GM18858 (cell line): ENCODE measurements around the gene MICAL1.

ENCODE experiments used
- ATAC-seq: cut with Tn5 transposase; IDR thresholded peaks from one replicate; pipeline ENCODE4 v1.9.1; 2021; ENCODE audit not compliant: unreplicated experiment

The MICAL1 gene

DNA sequence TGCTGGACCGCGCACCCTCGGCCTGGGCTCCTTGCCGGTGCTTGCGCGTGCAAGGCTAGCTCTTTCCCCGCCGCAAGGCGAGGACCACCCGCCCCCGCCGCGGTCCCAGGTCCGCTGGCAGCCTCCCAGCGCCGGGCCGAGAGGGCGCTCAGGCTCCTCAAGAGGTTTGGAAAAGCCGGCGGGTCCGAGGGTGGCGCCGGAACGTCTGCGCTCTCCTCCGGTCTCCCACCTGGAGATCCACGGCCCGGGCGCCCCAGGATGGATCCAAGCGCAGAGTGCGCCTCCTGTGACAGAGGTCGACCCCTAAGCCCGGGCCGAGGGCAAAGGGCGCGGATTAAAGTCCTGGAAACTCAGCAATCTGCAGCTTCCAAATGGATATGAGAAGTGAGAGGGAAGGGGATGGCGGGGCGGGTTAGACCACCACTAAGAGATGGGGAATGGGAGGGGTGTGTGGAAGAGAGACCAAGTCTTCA is 575 bp upstream of the MICAL1 start:
- peak; percentile 0 for ATAC-seq

DNA sequence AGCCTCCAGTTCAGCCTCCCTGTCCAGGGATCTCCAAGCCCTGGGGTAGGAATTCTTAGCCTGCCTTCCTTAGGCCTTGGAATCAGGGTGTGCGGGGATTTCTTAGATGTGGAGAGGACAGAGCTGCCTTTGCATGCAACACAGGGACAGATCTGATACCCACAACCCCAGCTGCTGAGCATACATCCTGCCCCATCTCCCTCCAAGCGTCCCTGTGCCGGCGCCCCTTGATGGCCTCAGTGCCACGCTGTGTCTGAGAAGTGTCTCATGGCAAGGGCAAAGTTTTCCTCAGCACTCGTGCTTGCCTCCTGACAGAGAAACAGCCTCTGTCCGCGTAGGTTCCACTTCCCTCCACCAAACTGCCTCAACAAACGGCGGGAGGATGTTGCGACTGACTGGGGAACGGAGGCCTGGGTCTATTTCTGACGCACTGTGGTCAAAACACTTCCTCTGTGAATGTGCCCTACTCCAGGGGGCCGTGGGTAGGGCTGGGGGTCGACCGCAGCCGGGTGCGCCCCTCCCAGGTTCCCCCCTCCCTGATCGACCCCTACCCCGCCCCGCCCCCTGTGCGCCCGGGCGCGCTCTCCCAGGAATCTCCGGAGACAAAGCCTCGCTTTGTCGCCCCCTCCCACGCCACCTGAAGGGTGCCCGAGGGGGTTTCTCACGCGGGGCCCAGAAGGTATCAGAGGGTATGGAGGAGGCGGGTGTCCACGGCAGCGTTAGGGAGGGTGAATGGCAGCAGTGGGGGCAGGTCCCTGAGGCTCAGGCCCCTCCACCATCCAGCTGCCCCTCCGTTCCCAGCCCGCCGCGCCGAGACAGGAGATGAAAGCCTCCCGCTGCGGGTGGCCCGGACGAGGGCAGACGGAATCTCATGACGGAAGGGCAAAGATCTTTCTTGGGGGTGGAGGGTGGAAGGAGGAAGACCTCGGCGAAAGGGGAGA is 806 bp downstream of the MICAL1 start:
- no peak for ATAC-seq

DNA sequence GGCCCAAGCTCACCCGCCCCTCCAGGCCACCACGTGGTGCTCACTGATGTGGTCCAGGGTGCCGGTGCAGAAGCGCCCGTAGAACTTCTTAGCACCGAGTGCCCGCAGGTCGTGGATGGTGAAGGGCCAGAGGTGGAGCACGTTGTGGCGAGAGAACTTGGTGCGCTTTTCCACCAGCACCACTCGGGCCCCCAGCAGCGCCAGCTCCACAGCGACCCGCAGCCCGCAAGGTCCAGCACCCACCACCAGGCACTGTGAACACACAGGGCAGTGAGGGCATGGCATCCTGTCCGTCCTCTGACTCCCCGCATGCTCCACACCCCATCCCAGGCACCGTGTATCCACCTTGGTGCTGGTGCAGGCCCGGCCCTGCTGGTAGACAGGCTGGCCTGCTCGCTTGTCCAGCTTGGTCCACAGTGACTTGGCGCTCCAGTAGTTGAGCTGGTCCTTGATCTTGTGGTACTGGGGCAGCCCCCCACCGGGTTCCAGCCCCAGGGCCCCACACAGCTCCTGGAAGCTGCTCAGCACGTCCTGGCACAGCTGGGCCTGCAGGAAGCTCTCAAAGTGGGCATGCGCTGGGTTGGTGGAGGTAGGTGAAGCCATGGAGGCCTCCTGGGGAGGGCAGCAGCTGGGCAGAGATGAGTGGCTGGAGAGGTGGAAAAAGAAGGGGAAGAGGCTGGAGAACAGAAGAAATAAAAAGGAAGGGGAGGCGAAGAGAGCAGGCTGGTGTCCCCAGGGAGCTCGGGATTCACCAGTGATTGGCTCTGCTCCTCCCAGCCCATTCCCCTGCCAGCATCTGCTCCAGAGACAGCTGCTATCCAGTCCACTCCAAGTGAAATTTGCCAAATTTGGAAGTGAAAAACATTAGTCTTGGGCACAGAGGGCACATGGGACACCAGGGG is 1.7 kb downstream of the MICAL1 start:
- no peak for ATAC-seq

DNA sequence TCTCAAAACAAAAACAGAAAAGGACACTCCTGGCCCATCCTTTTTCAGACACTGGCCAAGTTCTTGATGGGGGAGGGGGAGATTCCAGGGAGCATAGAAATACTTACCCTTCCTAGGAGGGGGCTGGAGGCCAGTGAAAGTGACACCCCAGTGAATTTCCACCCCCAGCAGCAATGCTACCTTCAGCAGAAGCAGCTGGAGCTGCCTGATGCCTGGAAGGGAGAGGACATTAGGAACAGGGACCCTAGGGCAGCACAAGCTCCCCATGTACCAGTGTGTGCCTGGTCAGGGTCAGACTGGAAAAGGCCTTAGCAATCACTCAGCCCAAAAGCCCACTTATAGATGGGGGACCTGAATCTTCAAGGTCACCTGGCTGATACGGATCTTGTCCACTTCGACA is 2.4 kb downstream of the MICAL1 start:
- no peak for ATAC-seq

DNA sequence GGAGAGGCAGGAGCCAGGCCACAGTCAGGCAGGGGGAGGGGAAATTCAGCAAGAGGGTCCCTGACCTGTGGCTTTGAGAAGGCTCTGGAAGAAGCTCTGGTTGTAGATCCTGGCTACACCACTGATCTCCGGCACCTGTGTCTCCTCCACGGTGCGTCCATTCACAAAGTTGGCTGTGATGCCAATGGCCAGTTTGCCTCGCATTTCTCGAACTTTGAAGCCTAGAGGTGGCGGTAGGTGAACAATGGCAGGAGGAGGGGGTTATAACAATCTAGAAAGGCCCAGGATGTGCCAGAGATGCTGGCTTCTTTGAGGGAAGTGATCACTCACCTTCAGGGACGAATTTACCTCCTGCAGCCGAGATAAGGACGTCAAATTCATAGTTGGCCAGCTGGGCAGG is 3.4 kb downstream of the MICAL1 start:
- ATAC-seq, result no peak

DNA sequence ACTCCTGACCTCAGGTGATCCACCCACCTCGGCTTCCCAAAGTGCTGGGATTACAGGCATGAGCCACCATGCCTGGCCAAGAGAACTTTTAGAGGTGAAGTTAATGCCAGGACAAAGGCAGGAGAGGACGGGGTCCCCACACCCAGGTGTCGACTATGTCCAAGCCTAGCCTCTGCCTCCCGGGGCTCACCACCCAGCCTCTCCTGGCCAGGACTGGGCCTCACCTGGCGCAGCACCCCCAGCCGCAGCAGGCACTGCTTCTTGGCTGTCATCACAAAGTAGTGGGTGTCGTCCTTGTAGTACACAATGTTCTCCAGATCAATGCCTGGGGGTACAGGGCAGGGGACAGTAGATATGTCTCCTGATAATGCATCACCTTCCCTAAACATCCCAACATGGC is 4.2 kb downstream of the MICAL1 start:
- no peak for ATAC-seq

DNA sequence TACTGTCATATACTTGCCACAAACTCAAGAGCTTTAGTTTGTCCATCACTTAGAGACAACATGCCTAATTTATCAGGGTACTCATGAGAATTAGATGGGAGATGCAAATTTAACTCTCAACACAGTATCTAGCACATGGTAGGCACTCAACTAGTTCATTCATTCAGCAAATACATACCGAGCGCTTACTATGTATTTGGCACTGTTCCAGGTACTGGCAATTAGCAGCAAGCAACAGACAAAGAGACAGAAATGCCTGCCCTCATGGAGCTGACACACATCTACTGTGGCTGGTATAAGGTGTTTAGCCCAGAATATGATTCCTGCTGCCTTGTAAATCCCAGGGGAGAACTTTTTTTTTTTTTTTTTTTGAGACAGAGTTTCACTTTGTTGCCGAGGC is 4.8 kb downstream of the MICAL1 start:
- no peak for ATAC-seq

DNA sequence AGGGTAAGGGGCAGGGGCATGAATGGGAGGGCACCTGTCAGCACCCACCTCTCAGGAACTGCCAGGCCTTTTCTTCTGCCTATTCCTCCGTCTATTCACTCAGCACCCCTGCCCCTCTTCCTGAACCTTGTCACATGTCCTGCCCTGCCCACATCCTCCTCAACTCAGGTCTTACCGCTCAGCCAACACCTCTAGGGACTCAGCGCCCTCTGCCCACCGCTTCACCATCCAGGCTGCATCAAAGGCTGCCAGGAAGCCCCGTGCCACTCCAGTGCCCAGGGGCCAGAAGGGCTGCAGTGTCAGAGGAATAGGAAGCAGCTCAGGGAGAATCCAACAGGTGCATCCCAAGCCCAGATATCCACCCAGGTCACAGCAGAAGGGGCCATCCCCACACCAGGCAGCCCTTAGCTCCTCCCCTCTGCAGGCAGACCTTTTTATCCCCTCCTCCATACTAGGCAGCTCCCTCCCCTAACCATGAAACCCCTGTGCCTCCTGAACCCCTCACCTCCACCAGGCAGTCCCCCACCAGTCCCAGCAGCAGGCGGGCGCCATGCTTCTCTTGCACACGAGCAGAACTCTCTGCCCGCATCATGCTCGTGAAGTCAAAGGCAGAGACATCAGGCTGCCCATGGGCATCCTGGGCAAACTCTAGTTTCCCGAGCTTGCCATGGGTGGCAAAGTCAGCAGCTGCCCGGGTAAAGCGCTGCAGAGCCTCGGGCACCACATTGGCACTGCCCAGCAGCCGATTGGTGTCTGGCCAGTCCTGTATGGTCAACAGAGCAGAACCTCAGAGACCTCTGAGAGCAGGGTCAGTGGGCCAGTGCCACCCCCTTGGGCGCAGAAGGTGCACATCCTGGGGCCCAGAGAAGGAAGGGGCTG is 5.5 kb downstream of the MICAL1 start:
- no peak for ATAC-seq

DNA sequence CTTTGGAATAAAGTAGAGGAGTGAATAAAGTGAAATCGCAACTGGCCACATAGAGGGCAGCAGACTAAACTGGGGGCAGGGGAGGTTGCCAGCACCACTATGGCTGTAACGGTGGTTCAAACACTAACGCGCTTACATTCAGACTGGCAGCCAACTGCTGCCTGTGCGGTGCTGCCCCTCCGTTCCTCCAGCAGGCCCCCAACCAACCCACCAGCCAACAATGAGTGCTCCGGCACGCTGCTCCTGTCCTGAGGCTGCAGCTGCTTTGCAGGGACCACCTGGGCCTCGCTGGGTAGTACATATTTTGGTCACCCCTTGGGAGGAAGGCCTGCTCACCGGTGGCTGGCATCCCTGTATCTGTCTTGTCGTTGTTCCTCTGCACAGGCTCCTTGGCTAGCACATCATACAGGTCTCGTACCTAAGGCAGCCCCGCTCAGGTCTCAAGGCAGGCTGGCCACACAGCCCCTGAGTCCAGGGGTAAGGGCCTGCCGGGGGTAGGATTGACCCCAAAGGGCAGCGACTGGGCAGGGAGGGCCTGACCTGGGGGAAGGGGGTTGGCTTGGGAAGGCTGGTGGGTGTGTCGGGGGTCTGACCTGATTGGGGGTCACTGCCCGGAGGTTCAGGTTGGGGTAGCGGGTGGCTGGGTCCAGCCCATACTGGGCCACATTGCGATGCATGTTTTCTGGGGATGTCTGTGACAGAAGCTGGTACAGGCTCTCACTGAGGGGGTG is 6.3 kb downstream of the MICAL1 start:
- ATAC-seq, result no peak

DNA sequence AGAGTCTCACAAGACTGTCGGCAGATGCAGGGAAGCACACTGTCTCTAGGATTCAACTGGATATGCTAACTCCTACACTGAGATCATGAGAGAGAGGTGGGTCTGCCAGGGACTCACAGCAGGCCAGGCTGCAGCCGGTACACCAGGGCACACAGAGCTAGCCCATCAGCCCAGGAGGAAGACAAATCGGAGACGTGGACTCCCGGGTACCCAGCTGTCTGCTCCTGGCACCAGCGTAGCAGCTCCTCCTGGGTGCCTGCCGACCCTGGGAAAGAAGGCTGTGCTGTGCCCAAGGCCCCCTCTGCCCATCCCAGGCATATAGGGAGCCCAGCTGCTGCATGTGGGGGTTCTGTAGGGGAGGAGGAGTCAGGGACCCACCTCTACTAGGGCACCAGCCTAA is 7.0 kb downstream of the MICAL1 start:
- no peak for ATAC-seq

DNA sequence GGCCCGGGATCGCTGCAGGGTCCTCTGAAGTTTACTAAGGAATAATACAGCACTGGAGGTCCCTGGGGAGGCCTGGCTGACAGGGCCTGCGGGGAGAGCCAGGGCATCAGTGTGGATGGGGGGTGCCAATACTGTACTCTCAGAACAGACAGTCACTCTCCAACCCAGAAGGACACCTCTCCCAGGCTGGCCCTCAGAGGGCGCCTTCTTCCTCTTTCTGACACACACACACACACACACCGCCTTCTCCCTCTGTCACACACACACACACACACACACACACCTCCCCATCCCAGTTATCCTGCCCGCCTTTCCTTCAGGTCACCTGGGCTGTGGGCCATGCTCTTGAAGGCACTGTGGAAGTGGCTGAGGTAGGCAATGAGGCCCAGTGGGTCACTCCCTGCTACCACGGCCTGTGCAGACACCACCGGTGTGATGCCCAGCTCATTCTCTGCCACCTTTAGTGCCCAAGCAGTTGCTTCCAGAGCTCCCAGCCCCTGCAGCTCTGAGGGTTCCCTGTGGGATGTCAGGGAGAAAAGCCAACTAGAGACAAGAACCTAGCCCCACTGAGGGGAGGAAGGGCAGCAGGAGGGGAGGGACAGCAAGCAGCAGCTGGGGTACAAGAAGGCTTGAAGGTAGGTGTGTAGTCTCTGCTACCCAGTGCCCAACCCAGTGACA is 7.6 kb downstream of the MICAL1 start:
- no peak for ATAC-seq

DNA sequence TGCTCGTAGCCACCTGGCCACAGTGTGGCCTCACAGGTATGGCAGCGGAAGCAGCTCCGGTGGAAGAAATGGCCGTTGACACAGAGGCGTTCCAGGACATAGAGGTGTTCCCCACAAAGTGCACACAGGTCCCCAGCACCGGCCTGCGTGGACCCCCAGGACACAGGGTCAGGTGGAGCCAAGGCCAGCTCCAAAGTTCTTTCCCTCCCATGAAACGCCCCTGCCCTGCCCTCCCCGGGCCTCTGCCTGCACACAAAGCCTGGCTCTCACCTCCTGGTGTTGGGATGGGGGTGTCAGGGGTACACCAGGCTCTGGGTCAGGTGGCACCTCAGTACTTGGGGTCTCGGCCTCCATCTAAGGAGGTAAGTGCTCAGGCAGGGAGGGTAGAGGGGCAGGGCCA is 8.5 kb downstream of the MICAL1 start:
- ATAC-seq, result no peak

DNA sequence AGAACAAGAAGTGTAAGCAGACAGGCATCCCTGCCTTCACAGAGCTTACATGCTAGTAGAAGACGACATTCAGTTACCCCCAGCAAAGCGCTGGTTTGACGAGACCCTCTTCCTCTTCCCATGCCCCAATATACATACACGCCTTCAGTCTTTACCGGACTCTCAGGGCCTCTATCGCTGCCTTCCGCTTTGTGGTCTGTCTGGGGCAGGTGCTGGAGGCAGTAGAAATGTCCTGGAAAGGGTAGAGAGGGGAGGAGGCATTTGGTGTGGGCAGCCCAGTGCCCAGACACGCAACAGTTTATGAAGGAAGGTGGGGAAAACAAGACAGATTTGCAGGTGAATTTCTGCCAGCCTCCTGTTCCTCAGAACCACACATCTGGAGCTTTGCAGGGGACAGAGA is 9.0 kb downstream of the MICAL1 start:
- ATAC-seq, result no peak

DNA sequence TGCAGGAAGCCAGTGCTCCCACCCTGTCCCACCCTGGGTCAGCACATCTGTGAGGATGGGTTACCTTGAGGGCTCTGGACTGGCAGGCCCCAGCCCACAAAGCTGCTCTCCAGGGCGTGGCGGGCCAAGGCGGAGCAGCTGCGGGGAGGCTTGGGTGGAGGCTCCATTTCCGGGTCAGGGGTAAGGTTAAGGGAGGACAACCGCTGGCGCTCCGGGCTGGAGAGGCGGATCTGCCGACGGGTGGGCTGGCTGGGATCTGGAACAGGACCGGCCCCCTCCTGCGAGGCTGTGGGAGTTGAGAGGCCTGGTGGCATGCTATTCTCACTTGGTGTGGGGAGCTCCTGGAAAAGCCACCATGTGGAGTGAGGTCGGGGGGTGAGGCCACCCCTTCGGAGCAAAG is 9.5 kb downstream of the MICAL1 start:
- ATAC-seq, result no peak

DNA sequence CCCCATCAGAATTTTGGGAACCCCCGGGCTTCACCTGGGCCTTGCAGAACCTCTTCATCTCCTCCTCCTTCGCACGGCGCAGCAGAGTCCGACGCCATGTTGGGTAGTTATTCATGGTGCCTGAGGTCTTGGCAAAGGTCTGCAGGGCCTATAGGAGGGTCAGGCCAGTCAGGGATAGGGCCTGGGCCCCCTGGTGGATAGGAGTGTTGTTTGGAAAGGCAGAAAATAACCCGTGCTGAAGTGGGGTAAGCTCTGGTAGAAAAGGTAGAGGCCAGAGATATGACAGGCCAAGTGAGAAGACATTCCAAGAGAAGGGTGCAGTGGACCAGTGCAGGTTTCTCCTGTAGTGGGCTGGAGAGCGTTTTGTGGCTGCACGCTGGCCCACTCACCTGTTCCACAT is 10.2 kb downstream of the MICAL1 start:
- no peak for ATAC-seq

DNA sequence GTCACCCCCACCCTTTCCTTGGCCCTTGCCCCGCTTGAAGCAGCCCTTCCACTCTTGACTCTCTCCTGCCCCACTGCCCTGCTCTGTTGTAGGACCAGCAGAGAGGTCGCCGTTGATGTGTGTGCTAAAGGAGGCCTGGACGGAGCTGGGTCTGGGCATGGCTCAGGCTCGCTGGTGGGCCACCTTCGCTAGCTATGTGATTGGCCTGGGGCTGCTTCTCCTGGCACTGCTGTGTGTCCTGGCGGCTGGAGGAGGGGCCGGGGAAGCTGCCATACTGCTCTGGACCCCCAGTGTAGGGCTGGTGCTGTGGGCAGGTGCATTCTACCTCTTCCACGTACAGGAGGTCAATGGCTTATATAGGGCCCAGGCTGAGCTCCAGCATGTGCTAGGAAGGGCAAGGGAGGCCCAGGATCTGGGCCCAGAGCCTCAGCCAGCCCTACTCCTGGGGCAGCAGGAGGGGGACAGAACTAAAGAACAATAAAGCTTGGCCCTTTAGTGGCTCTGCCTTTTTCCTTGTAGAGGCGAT is 12.1 kb downstream of the MICAL1 start:
- no peak for ATAC-seq

DNA sequence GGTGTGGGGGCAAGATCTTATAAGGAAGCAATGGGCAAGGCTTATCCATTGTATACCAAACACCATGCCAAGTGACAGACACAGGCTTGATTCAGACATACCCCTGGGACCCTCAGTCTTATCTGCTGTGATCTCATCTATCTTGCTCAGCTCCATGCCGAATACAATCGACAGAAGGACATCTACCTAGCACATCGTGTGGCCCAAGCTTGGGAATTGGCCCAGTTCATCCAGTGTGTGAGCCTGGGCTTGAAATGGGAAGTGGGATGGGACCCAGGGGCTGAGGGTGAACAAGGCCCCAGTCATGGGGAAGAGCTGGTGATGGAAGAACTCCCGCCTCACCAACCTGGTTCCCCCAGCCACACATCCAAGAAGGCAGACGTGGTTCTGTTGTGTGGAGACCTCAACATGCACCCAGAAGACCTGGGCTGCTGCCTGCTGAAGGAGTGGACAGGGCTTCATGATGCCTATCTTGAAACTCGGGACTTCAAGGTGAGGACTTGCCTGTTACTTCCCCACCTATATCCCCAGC is 13.1 kb downstream of the MICAL1 start:
- ATAC-seq, result no peak

DNA sequence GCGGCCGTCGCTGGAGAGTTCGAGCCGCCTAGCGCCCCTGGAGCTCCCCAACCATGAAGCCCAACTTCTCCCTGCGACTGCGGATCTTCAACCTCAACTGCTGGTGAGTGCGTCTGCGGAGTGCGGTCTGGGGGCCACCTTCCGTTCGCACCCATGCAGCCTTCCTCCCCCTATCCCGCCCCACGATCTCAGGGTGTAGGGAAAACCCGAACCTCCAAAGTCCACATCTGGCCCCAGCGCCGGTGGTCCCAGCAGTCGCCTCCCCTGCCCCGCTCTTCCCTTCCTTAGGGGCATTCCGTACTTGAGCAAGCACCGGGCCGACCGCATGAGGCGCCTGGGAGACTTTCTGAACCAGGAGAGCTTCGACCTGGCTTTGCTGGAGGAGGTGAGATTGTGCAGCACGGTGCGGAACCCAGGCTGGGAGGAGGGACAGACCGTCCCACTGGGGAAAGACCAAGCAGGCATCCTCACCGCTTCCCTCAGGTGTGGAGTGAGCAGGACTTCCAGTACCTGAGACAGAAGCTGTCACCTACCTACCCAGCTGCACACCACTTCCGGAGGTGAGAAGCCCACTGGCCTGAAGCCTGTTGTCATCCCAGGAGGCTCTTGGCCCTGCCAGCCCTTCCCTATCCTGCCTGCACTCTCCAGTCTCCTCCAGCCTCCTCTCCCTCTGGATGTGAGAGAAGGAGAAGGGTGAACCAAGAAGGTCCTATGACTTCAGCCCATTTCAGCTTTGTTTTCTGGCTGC is 14.3 kb downstream of the MICAL1 start:
- ATAC-seq, result no peak
